GM12801 (cell line): ENCODE measurements around the gene SH3D19.

Source experiments
- TF ChIP-seq, protein P1 (sequence below): IDR thresholded peaks from one replicate; pipeline ENCODE4 v1.5.1; 2011; ENCODE audit warnings: control low read depth; ENCODE audit not compliant: insufficient read length; ENCODE audit errors: extremely low read depth

SH3D19 gene, protein sequence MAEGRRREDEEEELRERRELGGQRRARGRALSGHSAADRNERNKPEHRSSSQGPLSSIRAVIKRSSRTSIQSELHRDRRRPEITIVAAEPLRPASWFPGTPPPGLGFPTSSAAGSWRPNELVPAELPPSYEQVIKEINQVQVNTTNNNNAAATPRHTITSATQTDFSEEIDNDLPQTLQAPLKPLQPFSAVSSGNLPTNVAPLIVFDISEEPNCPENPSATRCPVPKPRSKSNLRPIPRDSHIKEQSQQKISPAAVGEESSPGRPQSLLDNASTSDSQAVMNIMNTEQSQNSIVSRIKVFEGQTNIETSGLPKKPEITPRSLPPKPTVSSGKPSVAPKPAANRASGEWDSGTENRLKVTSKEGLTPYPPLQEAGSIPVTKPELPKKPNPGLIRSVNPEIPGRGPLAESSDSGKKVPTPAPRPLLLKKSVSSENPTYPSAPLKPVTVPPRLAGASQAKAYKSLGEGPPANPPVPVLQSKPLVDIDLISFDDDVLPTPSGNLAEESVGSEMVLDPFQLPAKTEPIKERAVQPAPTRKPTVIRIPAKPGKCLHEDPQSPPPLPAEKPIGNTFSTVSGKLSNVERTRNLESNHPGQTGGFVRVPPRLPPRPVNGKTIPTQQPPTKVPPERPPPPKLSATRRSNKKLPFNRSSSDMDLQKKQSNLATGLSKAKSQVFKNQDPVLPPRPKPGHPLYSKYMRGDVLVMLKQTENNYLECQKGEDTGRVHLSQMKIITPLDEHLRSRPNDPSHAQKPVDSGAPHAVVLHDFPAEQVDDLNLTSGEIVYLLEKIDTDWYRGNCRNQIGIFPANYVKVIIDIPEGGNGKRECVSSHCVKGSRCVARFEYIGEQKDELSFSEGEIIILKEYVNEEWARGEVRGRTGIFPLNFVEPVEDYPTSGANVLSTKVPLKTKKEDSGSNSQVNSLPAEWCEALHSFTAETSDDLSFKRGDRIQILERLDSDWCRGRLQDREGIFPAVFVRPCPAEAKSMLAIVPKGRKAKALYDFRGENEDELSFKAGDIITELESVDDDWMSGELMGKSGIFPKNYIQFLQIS

DNA sequence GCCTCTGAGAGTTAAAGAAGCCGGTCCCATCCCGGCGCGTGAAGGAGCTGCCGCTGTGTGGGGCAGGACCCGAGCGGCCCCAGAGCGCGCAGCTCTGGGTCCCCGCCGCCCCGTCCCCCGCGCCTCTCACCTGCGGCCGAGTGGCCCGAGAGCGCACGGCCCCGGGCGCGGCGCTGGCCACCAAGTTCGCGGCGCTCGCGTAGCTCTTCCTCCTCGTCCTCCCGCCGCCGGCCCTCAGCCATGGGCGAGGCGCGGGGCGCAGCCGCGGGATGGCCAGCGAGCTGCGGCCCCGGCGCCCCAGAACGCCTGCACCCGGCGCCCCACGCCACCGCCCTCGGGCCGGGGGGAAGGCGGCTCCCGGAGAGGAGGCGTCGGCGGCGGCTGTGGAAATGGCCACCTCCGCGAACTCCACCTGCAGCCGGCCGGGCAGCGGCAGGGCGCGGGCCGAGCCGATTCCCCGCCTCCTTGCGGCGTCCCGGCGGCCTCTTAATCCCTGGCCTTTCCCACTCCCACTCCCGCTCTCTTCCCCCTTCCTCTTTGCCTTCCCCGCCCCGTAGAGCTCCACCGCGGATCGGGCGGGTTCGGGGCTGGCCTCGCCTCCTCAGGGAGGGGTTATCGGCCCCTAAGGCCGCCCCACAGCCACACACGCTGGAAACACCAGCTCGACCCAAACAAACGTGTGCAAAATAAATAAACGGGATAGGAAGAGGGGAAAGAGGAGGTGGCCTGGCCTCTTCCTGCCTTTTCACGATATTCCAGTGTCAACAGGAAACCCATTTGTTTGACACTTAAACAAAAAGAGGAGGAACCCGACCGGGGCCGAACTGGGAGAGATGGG lies at the start of gene SH3D19:
TSS of gene SH3D19 (minus strand) at position 495 of the 838 bp plus-strand sequence. CDS start at position 242, 253 bp downstream.
- TF ChIP-seq, protein P1, sequence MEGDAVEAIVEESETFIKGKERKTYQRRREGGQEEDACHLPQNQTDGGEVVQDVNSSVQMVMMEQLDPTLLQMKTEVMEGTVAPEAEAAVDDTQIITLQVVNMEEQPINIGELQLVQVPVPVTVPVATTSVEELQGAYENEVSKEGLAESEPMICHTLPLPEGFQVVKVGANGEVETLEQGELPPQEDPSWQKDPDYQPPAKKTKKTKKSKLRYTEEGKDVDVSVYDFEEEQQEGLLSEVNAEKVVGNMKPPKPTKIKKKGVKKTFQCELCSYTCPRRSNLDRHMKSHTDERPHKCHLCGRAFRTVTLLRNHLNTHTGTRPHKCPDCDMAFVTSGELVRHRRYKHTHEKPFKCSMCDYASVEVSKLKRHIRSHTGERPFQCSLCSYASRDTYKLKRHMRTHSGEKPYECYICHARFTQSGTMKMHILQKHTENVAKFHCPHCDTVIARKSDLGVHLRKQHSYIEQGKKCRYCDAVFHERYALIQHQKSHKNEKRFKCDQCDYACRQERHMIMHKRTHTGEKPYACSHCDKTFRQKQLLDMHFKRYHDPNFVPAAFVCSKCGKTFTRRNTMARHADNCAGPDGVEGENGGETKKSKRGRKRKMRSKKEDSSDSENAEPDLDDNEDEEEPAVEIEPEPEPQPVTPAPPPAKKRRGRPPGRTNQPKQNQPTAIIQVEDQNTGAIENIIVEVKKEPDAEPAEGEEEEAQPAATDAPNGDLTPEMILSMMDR: no peak

DNA sequence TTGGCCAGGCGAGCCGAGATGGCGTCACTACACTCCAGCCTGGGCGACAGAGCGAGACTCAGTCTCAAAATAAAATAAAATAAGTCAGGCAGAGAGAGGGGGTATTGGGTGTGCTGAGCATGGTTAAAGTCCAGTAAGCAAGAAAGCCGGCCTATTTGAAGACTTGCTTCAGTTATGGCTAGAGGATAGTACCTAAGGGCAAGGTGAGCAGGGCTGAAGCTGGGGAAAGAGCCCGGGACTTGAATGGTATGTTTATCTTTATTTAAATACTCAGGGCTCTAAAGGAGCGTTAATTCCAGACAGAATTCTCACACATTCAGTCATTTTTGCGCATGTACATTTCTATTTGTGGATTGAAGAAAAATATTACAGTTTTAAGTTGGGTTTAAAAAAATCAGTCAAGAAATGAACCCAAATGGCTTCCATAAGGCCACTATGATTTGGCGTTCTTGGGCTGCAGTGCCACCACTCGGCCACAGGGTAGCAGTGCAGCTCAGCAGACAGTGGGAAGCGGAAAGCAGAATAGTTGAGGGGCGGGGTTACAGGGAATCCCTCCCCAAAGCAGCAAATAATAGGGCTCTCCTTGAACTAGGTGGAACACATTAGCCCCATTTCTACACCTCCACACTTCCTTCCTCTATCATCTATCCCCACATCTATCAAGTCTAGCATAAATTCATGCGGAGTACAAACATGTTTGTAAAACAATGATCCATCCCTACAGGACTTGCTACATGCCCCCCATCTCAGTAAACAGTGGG lies 37.2 kb upstream of the SH3D19 start:
- TF ChIP-seq, protein P1: peak; percentile 43

DNA sequence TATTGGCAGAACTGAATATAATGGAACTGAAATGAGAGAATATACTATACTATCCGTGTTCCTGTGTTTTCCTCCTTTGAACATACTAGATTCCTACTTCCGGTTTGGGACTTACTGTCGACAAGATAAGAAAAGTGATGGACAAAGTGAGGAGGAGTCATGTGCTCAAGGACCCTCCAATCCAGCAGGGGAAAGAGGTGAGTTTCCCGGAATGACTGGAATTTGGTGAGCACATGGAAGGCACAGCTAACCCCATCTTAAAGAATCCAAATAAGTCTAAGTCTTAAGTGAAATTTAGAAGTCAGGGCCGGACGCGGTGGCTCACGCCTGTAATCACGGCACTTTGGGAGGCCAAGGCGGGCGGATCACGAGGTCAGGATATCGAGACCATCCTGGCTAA lies 36.6 kb upstream of the SH3D19 start:
- TF ChIP-seq, protein P1: no peak

DNA sequence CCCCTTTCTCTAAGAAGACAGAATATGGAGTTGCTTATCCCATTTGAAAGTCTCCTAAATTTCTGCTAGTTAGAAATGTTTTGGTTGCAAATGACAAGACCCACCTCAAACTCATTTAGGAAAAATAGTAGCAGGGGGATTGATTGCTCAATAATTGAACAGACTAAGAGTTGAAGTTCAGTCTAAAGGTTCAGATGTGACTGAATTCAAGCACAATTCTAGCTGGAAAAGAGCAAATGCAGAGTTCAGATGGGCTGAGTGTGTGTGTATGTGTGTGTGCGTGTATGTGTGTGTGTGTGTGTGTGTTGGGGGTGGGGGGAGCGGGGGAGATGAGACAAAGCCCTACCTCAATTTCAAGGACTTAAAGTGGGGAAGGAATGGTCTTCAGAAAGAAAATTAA lies 35.7 kb upstream of the SH3D19 start:
- TF ChIP-seq, protein P1: no peak

DNA sequence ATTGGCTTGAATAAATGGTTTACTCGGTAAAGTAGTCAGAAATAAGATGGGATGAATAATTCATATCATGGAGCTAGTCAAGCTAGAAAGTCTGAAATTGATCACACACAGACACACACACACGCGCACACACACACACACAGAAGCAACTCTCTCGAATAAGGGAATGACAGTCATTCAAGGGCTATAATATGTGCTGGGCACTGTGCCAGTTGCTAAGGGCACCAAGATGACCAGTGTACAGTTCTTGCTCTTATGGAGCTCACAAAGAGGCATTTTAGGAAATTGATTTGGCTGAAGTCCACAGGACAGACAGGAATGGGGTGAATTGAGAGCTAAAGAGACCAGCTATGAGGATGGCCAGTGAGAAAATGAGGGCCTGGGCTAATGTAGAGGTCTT lies 34.2 kb upstream of the SH3D19 start:
- TF ChIP-seq, protein P1: no peak

DNA sequence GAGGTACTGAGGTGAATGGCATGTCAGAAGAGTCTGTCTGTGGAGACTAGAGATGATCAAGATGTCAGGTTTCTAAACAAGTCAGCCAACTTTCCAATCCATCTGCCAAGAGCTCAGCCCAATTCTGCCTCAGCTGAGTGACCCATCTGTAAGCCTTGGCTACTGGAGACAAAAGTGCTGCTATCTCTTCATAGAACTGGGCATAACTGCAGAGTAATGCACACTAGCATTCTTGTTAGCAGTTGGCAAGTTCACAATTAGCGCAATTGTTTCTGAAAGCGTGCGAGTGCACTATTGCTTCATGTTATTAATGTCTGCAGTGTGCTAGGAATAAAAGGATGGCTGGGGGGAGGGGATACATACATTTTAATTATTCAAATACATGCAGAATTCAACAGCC lies 32.9 kb upstream of the SH3D19 start:
- TF ChIP-seq, protein P1: no peak
